Left ventricle myocardium inferior (tissue), 1 donor: ENCODE measurements around the gene MED13L. TPM values are rescaled to one million over a fixed set of nuclear protein-coding genes. Genes with fewer than 3 reads are reported as not detected.

ENCODE experiments used
- DNase-seq: peaks from one replicate; pipeline ENCODE4 v3.0.0-alpha.2; 2020
- H3K27ac ChIP-seq: fragments of 200-600 bp; replicated peaks from 2 replicates; pipeline ENCODE4 v1.8.0; 2021
- H3K27me3 ChIP-seq: fragments of 200-600 bp; 2 replicates; pipeline ENCODE4 v1.8.0; 2021; ENCODE audit warnings: low read depth
- H3K36me3 ChIP-seq: fragments of 200-600 bp; 2 replicates; pipeline ENCODE4 v1.8.0; 2021
- H3K4me1 ChIP-seq: fragments of 200-600 bp; 2 replicates; pipeline ENCODE4 v1.8.0; 2021
- H3K4me3 ChIP-seq: fragments of 200-600 bp; 2 replicates; pipeline ENCODE4 v1.8.0; 2021; ENCODE audit warnings: mild to moderate bottlenecking, moderate library complexity
- H3K9me3 ChIP-seq: fragments of 200-600 bp; replicated peaks from 2 replicates; pipeline ENCODE4 v1.8.0; 2021
- CTCF ChIP-seq: fragments of 200-600 bp; IDR thresholded peaks from 2 replicates; pipeline ENCODE4 v1.8.0; 2021; ENCODE audit warnings: antibody characterized with exemption, mild to moderate bottlenecking, borderline replicate concordance
- intact Hi-C: fragments of 100-400 bp; cut with micrococcal nuclease; formaldehyde crosslinking; loops from one replicate; pipeline ENCODE4 v1.11.0; 2022
- total RNA-seq: library from RNA; stranded (reverse); fragmentation: NEBNext Ultra II Directional; extraction: Animal tissue kit (Norgen Biotek cat#: 25700); gene quantifications from one replicate; pipeline ENCODE4 v1.2.1, GENCODE V29; 2021
- donor health status: DM: no; HTN: yes; CAD: no; lungs with severe emphysema.

Gene MED13L
- total RNA-seq, 1 donor from 2014 or later: 55.0 TPM

- Histone ChIP-seq H3K36me3 (peaks cover 74% of the 10 kb centered on the region), H3K4me1 (peaks cover 27% of the 10 kb centered on the region), H3K9me3 (no peaks in the 10 kb centered on the region), H3K4me3 (no peak overlapping the region), H3K27ac (no peak overlapping the region), H3K27me3 (no peaks in the 10 kb centered on the region)
- no peak for TF ChIP-seq CTCF
- DNase-seq: no peak
- intact Hi-C loops: no loop called here
Observed at GRCh38 chr12:115972241-115972640, 305.3 kb downstream of the MED13L start.

GRCh38 chr12:115968211-115968610, 309.3 kb downstream of the MED13L start:
- H3K27ac ChIP-seq: no peak overlapping the region
- no peak for TF ChIP-seq CTCF

GRCh38 chr12:115966376-115966775, 311.1 kb downstream of the MED13L start:
- H3K27ac ChIP-seq: no peak overlapping the region
- H3K4me3 ChIP-seq: no peak overlapping the region
- peaks cover 14% of the 10 kb centered on the region for H3K4me1 ChIP-seq
- no peaks in the 10 kb centered on the region for H3K27me3 ChIP-seq
- no peak for DNase-seq
- intact Hi-C loops: no loop called here
- peaks cover 93% of the 10 kb centered on the region for H3K36me3 ChIP-seq
- H3K9me3 ChIP-seq: no peaks in the 10 kb centered on the region
- TF ChIP-seq CTCF: no peak

More at GRCh38 chr12:115968211-115968610, 309.3 kb downstream of the MED13L start:
- intact Hi-C loops: no loop called here
- Histone ChIP-seq H3K4me3 (no peak overlapping the region), H3K4me1 (peaks cover 21% of the 10 kb centered on the region), H3K9me3 (no peaks in the 10 kb centered on the region), H3K36me3 (peaks cover 90% of the 10 kb centered on the region), H3K27me3 (no peaks in the 10 kb centered on the region)
- no peak for DNase-seq

- Histone ChIP-seq H3K27ac (no peak overlapping the region), H3K4me3 (no peak overlapping the region), H3K36me3 (peaks cover 95% of the 10 kb centered on the region), H3K9me3 (no peaks in the 10 kb centered on the region), H3K4me1 (no peaks in the 10 kb centered on the region), H3K27me3 (no peaks in the 10 kb centered on the region)
- TF ChIP-seq CTCF: no peak
- intact Hi-C loops: no loop called here
- no peak for DNase-seq
Observed at GRCh38 chr12:115964626-115965025, 312.9 kb downstream of the MED13L start.

- TF ChIP-seq CTCF: no peak
- Histone ChIP-seq H3K4me1 (no peaks in the 10 kb centered on the region), H3K27me3 (no peaks in the 10 kb centered on the region), H3K4me3 (no peak overlapping the region), H3K27ac (no peak overlapping the region), H3K9me3 (no peaks in the 10 kb centered on the region), H3K36me3 (peaks cover 95% of the 10 kb centered on the region)
- no peak for DNase-seq
- intact Hi-C loops: no loop called here
Observed at GRCh38 chr12:115964214-115964613, 313.3 kb downstream of the MED13L start.

- no peak for TF ChIP-seq CTCF
- Histone ChIP-seq H3K4me3 (no peak overlapping the region), H3K27ac (no peak overlapping the region), H3K36me3 (peaks cover 88% of the 10 kb centered on the region), H3K27me3 (no peaks in the 10 kb centered on the region), H3K9me3 (no peaks in the 10 kb centered on the region), H3K4me1 (no peaks in the 10 kb centered on the region)
- intact Hi-C loops: no loop called here
- DNase-seq: no peak
Observed at GRCh38 chr12:115962216-115962615, 315.3 kb downstream of the MED13L start.
